Measurements from ENCODE around the gene KCNG2.

KCNG2 gene

DNA sequence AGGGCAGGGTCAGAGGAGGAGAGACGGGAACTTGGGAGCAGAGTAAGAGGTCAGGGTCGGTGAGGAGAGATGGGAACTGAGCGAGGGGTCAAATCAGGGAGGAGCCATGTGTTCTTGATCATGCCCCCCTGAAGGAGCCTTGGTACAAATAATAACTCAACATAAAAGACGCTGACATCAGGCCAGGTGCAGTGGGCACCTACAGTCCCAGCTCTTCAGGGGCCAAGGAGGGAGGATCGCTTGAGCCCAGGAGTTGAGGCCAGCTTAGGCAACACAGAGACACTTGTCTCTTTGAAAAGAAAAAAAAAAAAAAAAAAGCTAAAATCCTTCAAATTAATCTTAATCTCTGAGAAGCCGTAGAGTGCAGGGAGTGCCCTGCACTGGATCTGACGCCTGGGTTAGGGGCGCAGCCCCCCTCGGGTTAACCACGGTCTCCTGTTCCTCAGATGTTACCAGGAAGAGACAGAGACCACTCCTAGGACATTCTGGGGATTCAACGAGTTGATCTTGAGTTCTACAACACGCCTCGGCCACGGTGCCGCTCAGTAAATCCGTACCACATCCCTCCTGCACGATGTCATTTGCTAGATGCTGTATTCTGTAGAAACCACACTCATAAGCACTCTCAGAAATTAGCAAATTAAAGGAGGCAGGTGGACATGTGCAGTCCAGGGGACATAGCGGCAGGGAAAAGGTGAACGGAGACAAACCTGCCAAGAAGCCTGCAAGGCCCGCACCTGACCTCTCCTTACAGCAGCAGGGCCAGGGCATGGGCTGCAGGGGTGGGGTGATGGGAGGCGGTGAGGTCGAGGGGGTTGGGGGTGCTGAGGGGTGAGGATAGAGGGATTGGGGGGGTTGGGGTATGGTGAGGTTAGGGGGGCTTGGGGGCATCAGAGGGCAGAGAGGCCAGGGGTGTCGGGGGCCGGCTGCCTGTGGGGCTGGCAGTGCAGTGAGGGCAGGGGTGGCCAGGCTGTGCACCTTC is 124.5 kb downstream of the KCNG2 start:
- Histone ChIP-seq H3K4me3 (ENCODE audit: low read depth in 1 of 2, low read length in 1 of 2) (no peak overlapping the region), H3K4me1 (ENCODE audit: control insufficient read depth in 1 of 2, insufficient read depth in 1 of 2, low read depth in 1 of 2, low read length in 1 of 2) (no peaks in the 10 kb centered on the region), H3K27ac (no peak overlapping the region), H3K9me3 (peaks cover 15% of the 10 kb centered on the region), H3K36me3 (peaks cover 39% of the 10 kb centered on the region), H3K27me3 (no peaks in the 10 kb centered on the region)
- TF ChIP-seq, protein P1, sequence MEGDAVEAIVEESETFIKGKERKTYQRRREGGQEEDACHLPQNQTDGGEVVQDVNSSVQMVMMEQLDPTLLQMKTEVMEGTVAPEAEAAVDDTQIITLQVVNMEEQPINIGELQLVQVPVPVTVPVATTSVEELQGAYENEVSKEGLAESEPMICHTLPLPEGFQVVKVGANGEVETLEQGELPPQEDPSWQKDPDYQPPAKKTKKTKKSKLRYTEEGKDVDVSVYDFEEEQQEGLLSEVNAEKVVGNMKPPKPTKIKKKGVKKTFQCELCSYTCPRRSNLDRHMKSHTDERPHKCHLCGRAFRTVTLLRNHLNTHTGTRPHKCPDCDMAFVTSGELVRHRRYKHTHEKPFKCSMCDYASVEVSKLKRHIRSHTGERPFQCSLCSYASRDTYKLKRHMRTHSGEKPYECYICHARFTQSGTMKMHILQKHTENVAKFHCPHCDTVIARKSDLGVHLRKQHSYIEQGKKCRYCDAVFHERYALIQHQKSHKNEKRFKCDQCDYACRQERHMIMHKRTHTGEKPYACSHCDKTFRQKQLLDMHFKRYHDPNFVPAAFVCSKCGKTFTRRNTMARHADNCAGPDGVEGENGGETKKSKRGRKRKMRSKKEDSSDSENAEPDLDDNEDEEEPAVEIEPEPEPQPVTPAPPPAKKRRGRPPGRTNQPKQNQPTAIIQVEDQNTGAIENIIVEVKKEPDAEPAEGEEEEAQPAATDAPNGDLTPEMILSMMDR (IDR thresholded peaks at IDR 0.05) = no peak

DNA sequence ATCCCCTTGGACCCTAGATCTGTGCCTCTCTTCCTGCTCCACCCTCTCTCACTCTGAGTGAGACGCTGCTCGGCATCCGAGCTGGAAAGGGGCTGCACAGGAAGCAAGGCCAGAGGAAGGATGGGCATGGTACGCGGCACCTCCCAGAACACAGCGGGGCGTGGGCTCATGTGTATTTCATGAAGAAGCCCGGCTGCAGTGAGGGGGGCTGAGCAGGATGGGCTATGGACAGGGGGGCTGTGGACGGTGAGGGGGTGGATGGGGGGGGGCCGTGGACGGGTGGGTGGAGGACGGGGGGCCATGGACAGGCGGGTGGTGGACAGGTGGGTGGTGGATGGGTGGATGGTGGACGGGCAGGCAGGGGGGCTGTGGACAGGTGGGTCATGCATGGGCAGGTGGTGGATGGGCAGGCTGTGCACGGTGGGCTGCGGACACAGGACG is 125.3 kb downstream of the KCNG2 start:
- Histone ChIP-seq H3K4me1 (ENCODE audit: control insufficient read depth in 1 of 2, insufficient read depth in 1 of 2, low read depth in 1 of 2, low read length in 1 of 2) (no peaks in the 10 kb centered on the region), H3K27ac (no peak overlapping the region), H3K36me3 (peaks cover 35% of the 10 kb centered on the region), H3K9me3 (peaks cover 9% of the 10 kb centered on the region), H3K27me3 (no peaks in the 10 kb centered on the region), H3K4me3 (ENCODE audit: low read depth in 1 of 2, low read length in 1 of 2) (no peak overlapping the region)
- TF ChIP-seq, protein P1 (IDR thresholded peaks at IDR 0.05) = no peak

DNA sequence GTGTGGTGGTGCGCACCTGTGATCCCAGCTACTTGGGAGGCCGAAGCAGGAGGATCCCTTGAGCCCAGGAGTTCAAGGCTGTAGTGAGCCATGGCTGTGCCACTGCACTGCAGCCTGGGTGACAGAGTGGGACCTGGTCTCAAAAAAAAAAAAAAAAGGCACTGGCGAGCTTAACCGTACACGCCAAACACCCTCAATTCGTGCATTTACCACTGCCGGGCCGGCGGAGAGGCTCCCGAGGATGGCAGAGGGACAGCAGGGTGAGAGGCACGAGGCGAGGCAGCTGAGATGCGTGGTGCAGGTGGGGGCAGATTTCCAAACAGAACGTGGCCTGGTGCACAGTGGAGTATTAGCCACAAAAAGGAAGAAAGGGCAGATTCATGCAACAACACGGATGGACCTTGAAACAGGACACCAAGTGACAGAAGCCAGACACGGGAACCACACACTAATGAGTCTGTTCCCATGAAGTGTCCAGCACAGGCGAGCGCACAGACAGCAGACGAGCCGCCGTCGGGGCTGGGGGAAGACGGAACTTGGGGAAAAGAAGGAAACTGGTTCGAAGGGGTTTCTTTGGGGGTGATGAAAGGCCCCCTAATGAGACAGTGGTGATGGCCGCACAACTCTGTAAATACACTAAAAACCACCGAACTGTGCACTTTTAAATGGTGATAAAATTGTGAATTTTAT is 126.3 kb downstream of the KCNG2 start:
- H3K36me3 ChIP-seq = peaks cover 32% of the 10 kb centered on the region

DNA sequence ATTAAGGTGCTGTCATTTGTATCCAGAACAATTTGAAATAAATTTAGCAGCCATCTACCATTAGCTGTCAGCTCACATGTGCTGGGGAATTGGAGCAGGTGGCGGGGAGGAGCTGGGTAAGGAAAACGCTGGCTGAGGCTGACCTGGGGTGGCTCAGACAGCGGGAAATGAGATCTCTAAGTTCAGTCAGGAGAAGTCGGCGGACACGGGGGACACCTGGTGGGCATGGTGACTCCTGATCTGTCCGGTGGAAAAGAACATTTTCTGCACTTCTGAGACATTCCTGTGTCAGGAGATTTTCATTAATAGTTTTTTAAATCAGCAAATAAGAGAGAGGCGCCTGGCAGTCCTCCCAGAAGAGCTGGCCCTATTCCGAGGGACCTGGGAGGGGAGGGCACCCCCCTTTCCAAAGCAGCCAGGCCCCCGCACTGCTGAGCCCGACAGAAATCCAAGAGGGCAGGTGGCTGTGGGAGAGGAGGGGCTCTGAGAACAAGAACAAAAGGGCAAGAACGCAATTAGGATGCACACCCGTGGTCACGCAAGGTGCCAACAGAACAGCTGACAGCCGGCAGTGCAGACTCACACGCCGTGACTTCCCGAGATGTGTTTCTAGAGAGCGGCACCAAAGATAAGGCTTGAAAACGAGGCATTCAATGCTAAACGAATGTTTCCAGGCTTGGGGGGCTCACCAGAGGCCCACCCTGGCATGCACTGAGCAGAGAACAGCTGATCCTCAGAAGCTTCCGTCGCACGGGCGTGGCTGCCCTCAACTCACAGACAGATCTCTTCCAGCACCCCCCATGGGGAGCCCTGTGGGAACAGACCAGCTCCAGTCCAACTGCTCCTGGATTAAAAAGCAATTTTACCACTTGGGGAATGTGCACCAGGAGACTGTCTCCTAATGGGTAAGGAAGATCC is 127.3 kb downstream of the KCNG2 start:
- H3K4me1 ChIP-seq (ENCODE audit: control insufficient read depth in 1 of 2, insufficient read depth in 1 of 2, low read depth in 1 of 2, low read length in 1 of 2) = no peaks in the 10 kb centered on the region
- peaks cover 12% of the 10 kb centered on the region for H3K9me3 ChIP-seq
- H3K27ac ChIP-seq = no peak overlapping the region
- H3K36me3 ChIP-seq = peaks cover 32% of the 10 kb centered on the region
- TF ChIP-seq, protein P1 (IDR thresholded peaks at IDR 0.05) = no peak
- no peak overlapping the region for H3K4me3 ChIP-seq (ENCODE audit: low read depth in 1 of 2, low read length in 1 of 2)
- no peaks in the 10 kb centered on the region for H3K27me3 ChIP-seq

More for the DNA sequence above, 126.3 kb downstream of the KCNG2 start:
- Histone ChIP-seq H3K27me3 (no peaks in the 10 kb centered on the region), H3K4me3 (ENCODE audit: low read depth in 1 of 2, low read length in 1 of 2) (no peak overlapping the region), H3K4me1 (ENCODE audit: control insufficient read depth in 1 of 2, insufficient read depth in 1 of 2, low read depth in 1 of 2, low read length in 1 of 2) (no peaks in the 10 kb centered on the region), H3K9me3 (peaks cover 10% of the 10 kb centered on the region), H3K27ac (no peak overlapping the region)
- TF ChIP-seq, protein P1 (IDR thresholded peaks at IDR 0.05) = no peak

DNA sequence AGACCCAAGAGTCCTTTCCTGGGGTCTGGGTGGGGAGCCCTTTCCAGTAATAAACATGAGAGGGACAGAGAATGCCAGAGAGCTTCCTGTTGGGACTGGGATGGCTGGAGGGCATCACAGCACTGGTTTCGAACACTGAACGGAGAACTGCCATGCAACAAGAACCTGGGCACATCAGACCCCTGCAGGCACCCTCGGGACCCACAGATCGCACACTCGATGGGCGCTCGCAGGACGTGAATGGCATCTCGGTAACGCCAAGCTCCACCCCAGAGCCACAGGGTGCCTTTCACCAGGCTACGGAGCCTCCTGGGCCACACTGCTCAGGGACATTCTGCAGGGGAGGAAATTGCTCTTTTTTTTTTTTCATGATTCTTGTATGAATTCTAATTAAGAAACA is 128.6 kb downstream of the KCNG2 start:
- H3K4me1 ChIP-seq (ENCODE audit: control insufficient read depth in 1 of 2, insufficient read depth in 1 of 2, low read depth in 1 of 2, low read length in 1 of 2) = no peaks in the 10 kb centered on the region
- H3K4me3 ChIP-seq (ENCODE audit: low read depth in 1 of 2, low read length in 1 of 2) = no peak overlapping the region
- H3K27ac ChIP-seq = no peak overlapping the region
- TF ChIP-seq, protein P1 (IDR thresholded peaks at IDR 0.05) = no peak
- peaks cover 32% of the 10 kb centered on the region for H3K36me3 ChIP-seq
- H3K9me3 ChIP-seq = peaks cover 19% of the 10 kb centered on the region
- no peaks in the 10 kb centered on the region for H3K27me3 ChIP-seq

Measured in neutrophil (primary cell).